A172 (cell line): ENCODE data around the gene AJM1. TPM values are rescaled to one million over a fixed set of nuclear protein-coding genes. Genes with fewer than 3 reads are reported as not detected.
"Not testable (repeated sequence)": the region's sequence is repeated elsewhere in the genome, so short reads cannot be mapped to it uniquely, and the experiment has no call there.

Experiments
- DNase-seq: peaks from one replicate; pipeline ENCODE4 v3.0.0-alpha.2; 2015; ENCODE audit warnings: low spot score
- total RNA-seq: library from RNA; depleted of rRNA; stranded (reverse); fragments of >200 nt; shearing (Covaris generic); gene quantifications from 2 replicates; pipeline ENCODE4 v1.2.3, GENCODE V29; 2014

Gene AJM1
- total RNA-seq, 1 experiment from 2014 or later, result 2.1 TPM

GRCh38 chr9:136855461-136856078 lies 13.3 kb downstream of the AJM1 start:
- no peak for DNase-seq

- no peak for DNase-seq
Measured at GRCh38 chr9:136856079-136856476, 13.8 kb downstream of the AJM1 start.

DNA sequence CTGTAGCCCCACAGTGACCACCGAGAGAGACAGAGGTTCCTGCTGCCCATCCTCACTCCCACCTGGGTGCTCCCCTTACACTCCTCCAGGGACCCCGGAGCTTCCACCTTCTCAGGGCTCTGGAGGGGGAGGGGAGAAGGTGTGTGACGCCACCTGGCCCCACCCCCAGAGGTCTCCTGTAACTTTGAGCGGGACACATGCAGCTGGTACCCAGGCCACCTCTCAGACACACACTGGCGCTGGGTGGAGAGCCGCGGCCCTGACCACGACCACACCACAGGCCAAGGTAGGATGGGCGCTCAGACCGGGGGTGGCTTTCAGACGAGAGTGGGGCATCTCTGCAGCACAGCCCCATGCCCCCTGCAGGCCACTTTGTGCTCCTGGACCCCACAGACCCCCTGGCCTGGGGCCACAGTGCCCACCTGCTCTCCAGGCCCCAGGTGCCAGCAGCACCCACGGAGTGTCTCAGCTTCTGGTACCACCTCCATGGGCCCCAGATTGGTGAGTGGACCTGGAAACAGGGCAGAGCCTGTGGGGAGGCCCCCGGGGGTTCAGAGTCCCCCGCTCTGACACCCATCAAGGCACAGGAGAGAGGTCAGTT lies 14.4 kb downstream of the AJM1 start:
- DNase-seq, result no peak

DNA sequence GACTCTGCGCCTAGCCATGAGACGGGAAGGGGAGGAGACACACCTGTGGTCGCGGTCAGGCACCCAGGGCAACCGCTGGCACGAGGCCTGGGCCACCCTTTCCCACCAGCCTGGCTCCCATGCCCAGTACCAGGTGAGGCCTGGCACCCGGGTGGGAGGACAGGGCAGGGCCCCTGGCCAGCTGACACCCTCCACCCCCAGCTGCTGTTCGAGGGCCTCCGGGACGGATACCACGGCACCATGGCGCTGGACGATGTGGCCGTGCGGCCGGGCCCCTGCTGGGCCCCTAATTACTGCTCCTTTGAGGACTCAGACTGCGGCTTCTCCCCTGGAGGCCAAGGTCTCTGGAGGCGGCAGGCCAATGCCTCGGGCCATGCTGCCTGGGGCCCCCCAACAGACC lies 14.9 kb downstream of the AJM1 start:
- no peak for DNase-seq

GRCh38 chr9:136857581-136858412 lies 15.5 kb downstream of the AJM1 start:
- no peak for DNase-seq

DNA sequence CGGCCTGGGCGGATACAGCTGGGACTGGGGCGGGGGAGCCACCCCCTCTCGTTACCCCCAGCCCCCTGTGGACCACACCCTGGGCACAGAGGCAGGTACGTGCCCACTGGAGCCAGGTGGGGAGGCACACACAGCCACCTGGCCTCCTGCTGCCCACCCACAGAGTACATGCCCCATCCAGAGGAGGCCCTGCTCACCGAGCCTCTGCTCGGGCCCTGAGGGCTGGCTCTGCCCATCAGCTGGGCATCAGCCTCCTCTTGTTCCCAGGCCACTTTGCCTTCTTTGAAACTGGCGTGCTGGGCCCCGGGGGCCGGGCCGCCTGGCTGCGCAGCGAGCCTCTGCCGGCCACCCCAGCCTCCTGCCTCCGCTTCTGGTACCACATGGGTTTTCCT lies 16.2 kb downstream of the AJM1 start:
- no peak for DNase-seq

GRCh38 chr9:136858844-136859757 lies 16.8 kb downstream of the AJM1 start:
- peak; percentile 71 for DNase-seq

- DNase-seq, result no peak
Measured at GRCh38 chr9:136860529-136860928, 18.3 kb downstream of the AJM1 start.

- no peak for DNase-seq
Measured at GRCh38 chr9:136860933-136861873, 18.9 kb downstream of the AJM1 start.

- no peak for DNase-seq
Measured at GRCh38 chr9:136861874-136862457, 19.7 kb downstream of the AJM1 start.

- no peak for DNase-seq
Measured at GRCh38 chr9:136862849-136863622, 20.8 kb downstream of the AJM1 start.

- no peak for DNase-seq
Measured at GRCh38 chr9:136863623-136864273, 21.5 kb downstream of the AJM1 start.

DNA sequence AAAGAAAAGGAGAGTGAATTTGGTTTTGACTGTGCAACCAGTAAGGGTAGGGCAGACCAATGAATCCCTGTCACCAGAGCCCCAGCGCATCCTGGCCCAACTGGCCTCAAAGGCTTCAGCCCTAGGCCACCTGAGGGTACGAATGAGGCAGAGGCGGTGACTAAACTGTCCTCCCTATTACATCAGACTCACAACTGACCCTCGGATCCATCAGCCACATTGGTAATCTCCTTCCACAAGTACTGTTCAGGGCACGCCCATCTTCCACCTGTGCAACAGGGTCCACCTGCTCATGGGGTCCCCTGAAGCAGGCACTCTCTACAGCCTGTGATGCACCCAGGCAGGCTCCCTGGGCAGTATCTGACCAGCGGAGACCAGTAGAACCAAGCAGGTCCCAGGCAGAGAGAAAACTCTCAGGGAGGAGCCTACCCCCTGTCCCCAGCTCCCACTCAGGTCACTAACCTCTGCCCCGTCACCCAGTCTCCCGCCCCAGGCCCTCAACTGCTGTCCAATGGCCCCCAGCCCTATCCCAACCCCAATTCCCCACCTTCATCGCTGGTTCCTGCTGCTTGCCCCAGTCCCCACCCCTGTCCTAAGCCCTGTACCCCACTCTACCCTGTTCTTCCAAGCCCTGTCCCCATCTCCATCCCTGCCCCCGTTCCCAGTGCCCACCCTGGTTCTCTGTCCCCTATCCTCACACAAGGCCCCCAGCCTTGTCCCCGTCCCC lies 22.9 kb downstream of the AJM1 start:
- DNase-seq, result no peak

DNA sequence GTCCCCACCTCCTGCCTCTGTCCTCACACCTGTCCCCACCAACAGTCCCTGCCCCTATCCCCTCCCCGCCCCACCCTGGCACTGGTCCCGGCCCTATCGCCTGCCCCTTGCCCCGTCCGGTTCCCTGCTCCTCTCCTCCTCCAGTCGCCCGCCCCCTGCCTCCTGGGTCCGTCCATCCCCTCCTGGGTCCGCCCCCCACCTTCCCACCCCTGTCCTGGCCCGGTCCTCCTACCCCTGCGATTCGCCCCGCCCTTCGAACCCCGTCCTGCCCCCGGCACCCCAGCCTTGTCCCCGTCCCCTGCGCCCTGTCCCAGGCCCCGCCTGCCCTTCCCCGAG lies 23.5 kb downstream of the AJM1 start:
- DNase-seq, result no peak

GRCh38 chr9:136866898-136867421 lies 24.7 kb downstream of the AJM1 start:
- not testable (repeated sequence) for DNase-seq

- no peak for DNase-seq
Measured at GRCh38 chr9:136867480-136867879, 25.2 kb downstream of the AJM1 start.

- DNase-seq, result no peak
Measured at GRCh38 chr9:136867917-136868316, 25.6 kb downstream of the AJM1 start.

DNA sequence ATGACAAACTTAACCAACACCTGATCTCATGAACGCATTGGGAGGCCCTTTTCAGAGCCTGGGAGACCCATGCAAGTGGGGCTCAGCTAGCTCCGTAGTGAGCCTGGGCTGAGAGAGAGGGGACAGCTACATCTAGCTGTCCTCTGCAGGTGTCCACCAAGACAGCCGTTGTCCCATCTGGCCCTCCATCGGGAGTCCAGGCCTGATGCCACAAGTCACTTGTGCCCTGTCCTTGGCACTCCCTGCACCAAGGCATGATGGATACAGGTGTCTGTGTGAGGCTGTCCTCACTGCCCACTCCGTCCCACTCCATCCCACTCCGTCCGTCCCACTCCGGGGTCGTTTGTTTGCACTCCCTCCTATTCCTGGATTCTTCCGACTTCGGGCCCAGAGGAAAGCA lies 26.4 kb downstream of the AJM1 start:
- no peak for DNase-seq
